Epithelial cell of proximal tubule (primary cell): ENCODE results near the gene MAPK12. TPM values are rescaled to one million over a fixed set of nuclear protein-coding genes. Genes with fewer than 3 reads are reported as not detected.
A peak's percentile ranks its signal among the peaks of the same experiment; 100 is the strongest.

ENCODE experiments used
- DNase-seq: peaks from one replicate; pipeline ENCODE4 v3.0.0-alpha.2; 2011; ENCODE audit warnings: low read depth
- H3K4me3 ChIP-seq: 2 replicates; pipeline ENCODE4 v1.5.1; 2011; ENCODE audit warnings: low read depth, mild to moderate bottlenecking, low read length
- CTCF ChIP-seq: conservative IDR thresholded peaks from 2 replicates; pipeline ENCODE4 v1.5.1; 2012; ENCODE audit warnings: low read depth, mild to moderate bottlenecking, low read length
- total RNA-seq: library from RNA; depleted of rRNA; stranded (reverse); fragments of >200 nt; gene quantifications from 2 replicates; pipeline ENCODE4 v1.2.3, GENCODE V29; 2015

The MAPK12 gene
- total RNA-seq, 1 donor from 2014 or later = 33.9 TPM

DNA sequence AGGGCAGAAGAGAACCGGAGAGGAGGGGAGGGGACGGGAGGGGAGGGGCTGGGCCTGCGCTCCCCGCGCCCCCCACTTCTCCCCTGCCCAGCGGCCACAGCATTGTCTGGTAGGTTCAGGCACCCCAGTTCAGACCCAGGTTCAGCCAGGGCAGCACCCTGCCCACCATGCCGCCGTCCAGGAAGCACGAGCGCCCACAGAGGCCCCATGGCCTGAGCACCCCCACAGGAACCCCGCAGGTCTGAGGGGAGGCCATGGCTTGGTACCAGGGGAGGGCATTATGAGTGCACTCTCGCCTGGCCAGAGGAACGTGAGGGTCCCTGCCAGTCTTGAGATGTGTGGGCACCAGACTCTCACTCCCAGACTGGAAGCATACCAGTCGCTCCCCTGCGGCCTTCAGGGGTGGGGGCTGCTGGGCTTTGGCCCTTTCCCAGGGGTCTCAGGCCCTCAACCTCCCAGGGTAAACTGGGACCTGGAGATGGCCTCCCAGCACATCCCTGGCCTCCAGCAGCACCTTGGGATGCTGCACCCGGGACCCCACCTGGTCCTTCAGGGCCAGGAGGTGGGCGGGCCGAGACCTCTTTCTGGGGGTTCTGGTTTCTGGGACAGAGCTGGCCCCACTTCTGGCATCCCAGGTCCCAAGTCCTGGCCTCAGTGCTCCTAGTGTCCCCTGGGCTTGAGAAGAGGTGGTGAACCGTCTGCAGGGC lies 46.6 kb upstream of the MAPK12 start:
- no peak for DNase-seq
- TF ChIP-seq CTCF = no peak
- H3K4me3 ChIP-seq = no peak overlapping the region

DNA sequence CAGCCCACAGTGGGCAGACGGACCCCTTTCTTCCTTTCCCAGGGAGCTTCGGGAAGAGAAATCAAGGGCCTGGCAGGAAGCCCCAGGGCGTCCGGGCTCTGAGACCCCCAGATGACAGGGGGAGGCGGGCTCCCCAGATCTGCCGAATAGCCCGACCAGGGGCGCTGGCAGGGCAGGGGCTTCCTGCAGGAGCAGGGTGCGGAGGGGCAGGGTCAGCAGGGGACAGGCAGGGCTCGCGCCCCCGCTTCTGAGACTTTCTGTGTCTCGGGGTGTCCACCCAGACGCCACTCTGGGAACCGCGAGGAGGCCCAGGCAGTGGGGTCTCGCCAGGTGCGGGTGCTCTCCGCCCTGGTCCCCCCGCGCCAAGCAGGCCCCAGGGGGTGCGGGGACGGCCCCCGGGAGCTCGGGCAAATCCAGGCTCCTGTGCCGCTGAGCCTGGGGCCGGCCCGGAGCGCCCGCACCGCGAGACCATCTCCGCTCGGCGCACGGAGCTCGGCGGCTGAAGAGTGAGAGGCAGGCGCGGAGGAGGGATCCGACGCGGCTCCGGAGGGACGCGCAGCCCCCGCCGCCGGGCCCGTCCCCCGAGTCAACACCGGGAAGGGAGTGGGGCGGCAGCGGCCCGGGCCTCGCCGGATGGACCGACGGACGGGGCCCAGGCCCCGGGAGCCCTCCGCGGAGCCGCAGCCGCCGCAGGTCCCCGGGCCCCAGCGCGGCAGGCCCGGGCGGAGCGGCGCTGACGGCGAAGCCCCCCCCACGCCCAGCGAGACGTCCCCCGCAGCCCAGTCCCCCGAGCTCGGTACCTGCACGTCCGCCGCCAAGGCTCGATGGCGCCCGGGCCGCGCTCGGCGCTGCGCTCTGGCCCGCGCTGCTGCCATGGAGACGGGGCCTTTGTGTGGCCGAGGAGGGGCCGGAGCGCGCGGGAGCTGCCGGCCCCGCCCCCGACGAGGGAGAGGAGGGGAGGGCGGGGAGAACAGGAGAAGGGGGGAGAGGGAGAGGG lies 45.6 kb upstream of the MAPK12 start, which contains the start of gene PLXNB2:
Gene PLXNB2 (minus strand): TSS at position 894 of the 997 bp plus-strand sequence. CDS start 17,062 bp downstream, outside the sequence.
- DNase-seq = no peak
- no peak for TF ChIP-seq CTCF
- peak within 1 kb of the TSS; percentile 97 for H3K4me3 ChIP-seq

- no peak for TF ChIP-seq CTCF
- H3K4me3 ChIP-seq = peak overlapping the region; percentile 97
- DNase-seq = peak; percentile 70
These were observed 44.6 kb upstream of the MAPK12 start for GRCh38 chr22:50305923-50306566.

GRCh38 chr22:50305393-50305922 lies 44.0 kb upstream of the MAPK12 start:
- TF ChIP-seq CTCF = no peak
- peak overlapping the region; percentile 97 for H3K4me3 ChIP-seq
- DNase-seq = no peak

DNA sequence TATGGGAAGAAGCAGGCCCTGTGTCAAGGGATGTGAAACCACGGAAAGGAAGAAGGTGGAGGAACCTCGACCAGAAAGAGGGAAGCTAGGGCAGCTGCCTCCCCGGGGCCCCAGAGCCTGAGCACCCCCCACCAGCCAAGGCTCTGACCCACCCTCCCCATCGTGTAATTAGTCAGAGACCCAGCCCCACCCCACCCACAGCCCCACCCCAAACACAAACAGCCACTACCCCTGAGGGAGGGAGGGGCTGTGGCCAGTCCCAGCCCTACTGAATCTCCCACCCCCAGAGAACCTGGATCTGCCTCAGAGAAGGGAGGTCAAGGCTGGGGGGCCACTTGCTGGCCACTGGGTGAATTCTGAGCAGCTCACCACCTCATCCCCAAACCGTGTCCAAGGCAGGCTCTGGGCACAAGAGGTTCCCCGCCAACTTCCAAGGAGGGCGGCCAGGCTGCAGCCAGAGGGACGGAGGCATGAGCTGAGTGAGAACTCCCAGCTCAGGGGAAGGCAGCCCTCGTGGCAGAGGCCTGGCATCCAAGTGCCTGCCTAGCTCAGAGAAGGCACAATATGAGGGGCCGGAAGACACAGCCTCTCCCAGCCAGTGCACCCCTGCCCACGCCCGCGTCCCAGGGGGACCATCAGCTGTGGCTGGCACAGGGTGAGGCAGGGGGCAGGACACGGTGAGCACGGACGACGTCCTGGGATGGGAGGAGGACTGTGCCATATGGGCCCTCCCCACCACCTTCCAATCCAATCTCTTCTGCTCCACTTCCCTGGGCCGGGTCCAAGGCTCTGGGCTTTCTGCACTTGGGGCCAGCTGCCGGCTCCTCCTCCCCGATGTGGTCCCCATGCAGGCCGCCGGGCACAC lies 43.3 kb upstream of the MAPK12 start:
- DNase-seq = no peak
- peak overlapping the region; percentile 97 for H3K4me3 ChIP-seq
- no peak for TF ChIP-seq CTCF
